Measurements from ENCODE around the gene RSRC1. TPM values are rescaled to one million over a fixed set of nuclear protein-coding genes. Genes with fewer than 3 reads are reported as not detected.

The RSRC1 gene
- total and polyA plus RNA-seq, 2 of the 13 experiments (the other 11 are each of a cell fraction or from before 2014, with no cell fraction given), result 4.9 to 63.0 TPM

GRCh38 chr3:158368271-158368670, 258.4 kb downstream of the RSRC1 start (continued):
- TF ChIP-seq ZNF407 (CRISPR knock-in tag; IDR thresholded peaks at IDR 0.05; ENCODE audit: not compliant biosample characterization), result no peak
- TF ChIP-seq ZNF841 (CRISPR knock-in tag; IDR thresholded peaks at IDR 0.05; ENCODE audit: borderline replicate concordance), result no peak
- peak; percentile 70; the same call in 1 of the 2 replicates for TF ChIP-seq ZNF772 (CRISPR knock-in tag; IDR thresholded peaks at IDR 0.05)
- TF ChIP-seq ZNF276 (CRISPR knock-in tag; IDR thresholded peaks at IDR 0.05; ENCODE audit: low read depth), result no peak
- TF ChIP-seq ZNF121 (CRISPR knock-in tag; IDR thresholded peaks at IDR 0.05), result 0 out of 2 replicates have a peak, but pooled peaks have one; percentile 13
- no peak for TF ChIP-seq ZKSCAN1 (IDR thresholded peaks at IDR 0.05; ENCODE audit: low read length)
- TF ChIP-seq, protein P1, sequence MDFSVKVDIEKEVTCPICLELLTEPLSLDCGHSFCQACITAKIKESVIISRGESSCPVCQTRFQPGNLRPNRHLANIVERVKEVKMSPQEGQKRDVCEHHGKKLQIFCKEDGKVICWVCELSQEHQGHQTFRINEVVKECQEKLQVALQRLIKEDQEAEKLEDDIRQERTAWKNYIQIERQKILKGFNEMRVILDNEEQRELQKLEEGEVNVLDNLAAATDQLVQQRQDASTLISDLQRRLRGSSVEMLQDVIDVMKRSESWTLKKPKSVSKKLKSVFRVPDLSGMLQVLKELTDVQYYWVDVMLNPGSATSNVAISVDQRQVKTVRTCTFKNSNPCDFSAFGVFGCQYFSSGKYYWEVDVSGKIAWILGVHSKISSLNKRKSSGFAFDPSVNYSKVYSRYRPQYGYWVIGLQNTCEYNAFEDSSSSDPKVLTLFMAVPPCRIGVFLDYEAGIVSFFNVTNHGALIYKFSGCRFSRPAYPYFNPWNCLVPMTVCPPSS (IDR thresholded peaks at IDR 0.05), result no peak
- TF ChIP-seq KAT7 (CRISPR knock-in tag; IDR thresholded peaks at IDR 0.05; ENCODE audit: borderline replicate concordance), result no peak
- 0 out of 2 replicates have a peak, but pooled peaks have one; percentile 27 for TF ChIP-seq SP5 (CRISPR knock-in tag; IDR thresholded peaks at IDR 0.05; ENCODE audit: borderline replicate concordance, low read depth)
- TF ChIP-seq ZBTB39 (CRISPR knock-in tag; IDR thresholded peaks at IDR 0.05), result no peak
- TF ChIP-seq ARNT2 (CRISPR knock-in tag; IDR thresholded peaks at IDR 0.05; ENCODE audit: low read depth), result no peak
- peak; percentile 82; the same call in 1 of the 2 replicates for TF ChIP-seq MEIS1 (CRISPR knock-in tag; IDR thresholded peaks at IDR 0.05; ENCODE audit: borderline replicate concordance)
- no peak for TF ChIP-seq ZNF557 (CRISPR knock-in tag; IDR thresholded peaks at IDR 0.05)
- no peak for TF ChIP-seq RARG (CRISPR knock-in tag; IDR thresholded peaks at IDR 0.05; ENCODE audit: low read depth)
- no peak for TF ChIP-seq TEAD2 (CRISPR knock-in tag; IDR thresholded peaks at IDR 0.05)
- TF ChIP-seq HDAC2 (CRISPR knock-in tag; IDR thresholded peaks at IDR 0.05), result peak; percentile 91
- no peak for TF ChIP-seq ZNF616 (CRISPR knock-in tag; IDR thresholded peaks at IDR 0.05; ENCODE audit: low read depth)
- TF ChIP-seq ZNF20 (CRISPR knock-in tag; IDR thresholded peaks at IDR 0.05), result no peak

Measured in HepG2 (cell line).